Stimulated activated CD4-positive, alpha-beta T cell treated with anti-CD3 and anti-CD28 coated beads, Interleukin-15, amount 100 ng/mL, for 24 hours (primary cell): ENCODE data around the gene CYP2W1.

Experiments
- DNase-seq: peaks from one replicate; pipeline ENCODE4 v3.0.0-alpha.2; 2020

Gene CYP2W1

GRCh38 chr7:984361-985126 is 1.6 kb downstream of the CYP2W1 start:
- no peak for DNase-seq

GRCh38 chr7:985127-985416 is 2.1 kb downstream of the CYP2W1 start:
- no peak for DNase-seq

- no peak for DNase-seq
These were observed 3.1 kb downstream of the CYP2W1 start for GRCh38 chr7:985915-986741.

- no peak for DNase-seq
These were observed 4.1 kb downstream of the CYP2W1 start for GRCh38 chr7:986766-987751.

GRCh38 chr7:987909-988308 is 4.9 kb downstream of the CYP2W1 start:
- DNase-seq = no peak

GRCh38 chr7:988426-988911 is 5.5 kb downstream of the CYP2W1 start:
- DNase-seq = no peak

GRCh38 chr7:988963-989529 is 6.1 kb downstream of the CYP2W1 start:
- DNase-seq = no peak

- no peak for DNase-seq
These were observed 7.5 kb downstream of the CYP2W1 start for GRCh38 chr7:990352-990932.

- DNase-seq = no peak
These were observed 8.2 kb downstream of the CYP2W1 start for GRCh38 chr7:990933-991728.

GRCh38 chr7:991729-992656 is 9.0 kb downstream of the CYP2W1 start:
- no peak for DNase-seq

- peak; percentile 98 for DNase-seq
These were observed 10.0 kb downstream of the CYP2W1 start for GRCh38 chr7:992709-993607.

GRCh38 chr7:994592-995308 is 11.8 kb downstream of the CYP2W1 start:
- DNase-seq = no peak

- DNase-seq = no peak
These were observed 12.6 kb downstream of the CYP2W1 start for GRCh38 chr7:995571-995970.

GRCh38 chr7:996079-996872 is 13.3 kb downstream of the CYP2W1 start:
- no peak for DNase-seq

GRCh38 chr7:997404-998395 is 14.7 kb downstream of the CYP2W1 start:
- no peak for DNase-seq

GRCh38 chr7:999149-999879 is 16.3 kb downstream of the CYP2W1 start:
- DNase-seq = no peak
